GM23248 (cell line): ENCODE data around the gene SLC35F3. TPM values are rescaled to one million over a fixed set of nuclear protein-coding genes. Genes with fewer than 3 reads are reported as not detected.
A peak's percentile ranks its signal among the peaks of the same experiment; 100 is the strongest.

Experiments
- DNase-seq: peaks from one replicate; pipeline ENCODE4 v3.0.0-alpha.2; 2015
- H2AFZ ChIP-seq: fragments of 200-600 bp; sonication (generic); 2 replicates; pipeline ENCODE4 v1.6.1; 2016; ENCODE audit warnings: antibody characterized with exemption
- H3F3A ChIP-seq: fragments of 200-600 bp; sonication (generic); 2 replicates; pipeline ENCODE4 v1.6.1; 2016; ENCODE audit warnings: mild to moderate bottlenecking, antibody characterized with exemption, mixed run types; ENCODE audit not compliant: insufficient read depth
- H3K27ac ChIP-seq: fragments of 200-600 bp; sonication (generic); 2 replicates; pipeline ENCODE4 v1.5.1; 2016; ENCODE audit warnings: mild to moderate bottlenecking
- H3K27me3 ChIP-seq: fragments of 200-600 bp; sonication (generic); replicated peaks from 2 replicates; pipeline ENCODE4 v1.6.1; 2016; ENCODE audit warnings: mild to moderate bottlenecking; ENCODE audit not compliant: insufficient read depth
- H3K36me3 ChIP-seq: fragments of 200-600 bp; sonication (generic); 2 replicates; pipeline ENCODE4 v1.6.1; 2016; ENCODE audit warnings: low read depth, mild to moderate bottlenecking
- H3K4me1 ChIP-seq: fragments of 200-600 bp; sonication (generic); 2 replicates; pipeline ENCODE4 v1.6.1; 2016; ENCODE audit warnings: mild to moderate bottlenecking; ENCODE audit not compliant: insufficient read depth
- H3K4me2 ChIP-seq: fragments of 200-600 bp; sonication (generic); one replicate; pipeline ENCODE4 v1.6.1; 2016; ENCODE audit warnings: mild to moderate bottlenecking; ENCODE audit not compliant: unreplicated experiment
- H3K4me3 ChIP-seq: fragments of 200-600 bp; sonication (generic); 2 replicates; pipeline ENCODE4 v1.5.1; 2016; ENCODE audit warnings: mild to moderate bottlenecking
- H3K79me2 ChIP-seq: fragments of 200-600 bp; sonication (generic); 2 replicates; pipeline ENCODE4 v1.6.1; 2016; ENCODE audit warnings: mild to moderate bottlenecking; ENCODE audit not compliant: insufficient read depth
- H3K9ac ChIP-seq: fragments of 200-600 bp; sonication (generic); 2 replicates; pipeline ENCODE4 v1.6.1; 2016; ENCODE audit warnings: mild to moderate bottlenecking
- H3K9me2 ChIP-seq: fragments of 200-600 bp; sonication (generic); 2 replicates; pipeline ENCODE4 v1.6.1; 2016; ENCODE audit warnings: mixed run types, mild to moderate bottlenecking, moderate library complexity; ENCODE audit not compliant: insufficient read depth
- H3K9me3 ChIP-seq: fragments of 200-600 bp; sonication (generic); one replicate; pipeline ENCODE4 v1.6.1; 2017; ENCODE audit warnings: low read depth
- H4K20me1 ChIP-seq: fragments of 200-600 bp; sonication (generic); 2 replicates; pipeline ENCODE4 v1.6.0; 2016; ENCODE audit not compliant: insufficient read depth
- EZH2 ChIP-seq: fragments of 200-600 bp; sonication (generic); IDR thresholded peaks from 2 replicates; pipeline ENCODE4 v1.6.1; 2018; ENCODE audit warnings: antibody characterized with exemption, mild to moderate bottlenecking; ENCODE audit not compliant: insufficient read depth, poor library complexity, severe bottlenecking
- EZH2phosphoT487 ChIP-seq: fragments of 200-600 bp; sonication (generic); IDR thresholded peaks from 2 replicates; pipeline ENCODE4 v1.6.1; 2018; ENCODE audit warnings: antibody characterized with exemption, moderate library complexity, mild to moderate bottlenecking, low read depth; ENCODE audit not compliant: insufficient read depth
- WGBS, 2 experiments: methylation state at CpG; one replicate each; pipeline ENCODE4 v1.1.6; 2015 to 2017; ENCODE audit warnings: low lambda C conversion rate in 2 of 2, low coverage in 1 of 2; ENCODE audit errors: missing lambda C conversion rate in 2 of 2; 5-methylcytosine and 5-hydroxymethylcytosine counted together
- in situ Hi-C: fragments of 300-500 bp; cut with MboI; formaldehyde crosslinking; loops from 2 replicates; pipeline ENCODE4 v1.15.0; 2020
- polyA plus RNA-seq: library from polyadenylated mRNA; unstranded; fragments of >200 nt; fragmentation: Nextera tagmentation; extraction: Ambion mirVana; gene quantifications from 2 replicates; pipeline ENCODE4 v1.2.1, GENCODE V29; 2016
- total RNA-seq: library from RNA; depleted of rRNA; stranded (reverse); fragments of >200 nt; shearing (Covaris generic); gene quantifications from 2 replicates; pipeline ENCODE4 v1.2.3, GENCODE V29; 2014

SLC35F3 gene
- total and polyA plus RNA-seq, 2 experiments from 2014 or later = 0.43 to 1.3 TPM

GRCh38 chr1:234322097-234322496, 417.6 kb downstream of the SLC35F3 start:
- Histone ChIP-seq H3K79me2 (no peaks in the 10 kb centered on the region), H3K9me3 (no peaks in the 10 kb centered on the region), H4K20me1 (no peaks in the 10 kb centered on the region), H3K4me2 (no peak overlapping the region), H3K27me3 (peaks cover 25% of the 10 kb centered on the region), H3K27ac (no peak overlapping the region), H3K4me1 (no peaks in the 10 kb centered on the region), H3K9ac (no peak overlapping the region), H3K4me3 (no peak overlapping the region), H3F3A (no peaks in the 10 kb centered on the region), H3K9me2 (no peaks in the 10 kb centered on the region), H2AFZ (no peak overlapping the region), H3K36me3 (no peaks in the 10 kb centered on the region)
- no peak for DNase-seq
- in situ Hi-C loops = no loop called here
- WGBS, 2 experiments = 67 to 74% methylated on average over 3 of the region's 3 CpGs
- TF ChIP-seq EZH2 = no peak
- TF ChIP-seq EZH2phosphoT487 = no peak

- no peak overlapping the region for H3K4me2 ChIP-seq
- no peaks in the 10 kb centered on the region for H3K36me3 ChIP-seq
- no peak overlapping the region for H2AFZ ChIP-seq
- H3F3A ChIP-seq = no peaks in the 10 kb centered on the region
- no peaks in the 10 kb centered on the region for H4K20me1 ChIP-seq
- no peak overlapping the region for H3K9ac ChIP-seq
- no peaks in the 10 kb centered on the region for H3K79me2 ChIP-seq
- TF ChIP-seq EZH2phosphoT487 = no peak
- TF ChIP-seq EZH2 = no peak
- H3K27ac ChIP-seq = no peak overlapping the region
- peaks cover 25% of the 10 kb centered on the region for H3K27me3 ChIP-seq
- H3K4me3 ChIP-seq = no peak overlapping the region
- 30 to 37% methylated on average over 13 of the region's 13 CpGs for WGBS, 2 experiments
- no peaks in the 10 kb centered on the region for H3K9me3 ChIP-seq
- in situ Hi-C loops = no loop called here
- peak; percentile 30 for DNase-seq
- H3K9me2 ChIP-seq = no peaks in the 10 kb centered on the region
- no peaks in the 10 kb centered on the region for H3K4me1 ChIP-seq
Observed at GRCh38 chr1:234322979-234323378, 418.5 kb downstream of the SLC35F3 start.

- Histone ChIP-seq H3F3A (no peaks in the 10 kb centered on the region), H3K4me2 (no peak overlapping the region), H3K4me3 (no peak overlapping the region), H3K27ac (no peak overlapping the region), H4K20me1 (no peaks in the 10 kb centered on the region), H3K9me3 (no peaks in the 10 kb centered on the region), H3K9ac (no peak overlapping the region), H3K36me3 (no peaks in the 10 kb centered on the region), H3K9me2 (no peaks in the 10 kb centered on the region), H3K27me3 (peaks cover 20% of the 10 kb centered on the region), H2AFZ (no peak overlapping the region), H3K4me1 (no peaks in the 10 kb centered on the region), H3K79me2 (no peaks in the 10 kb centered on the region)
- DNase-seq = no peak
- 29 to 32% methylated on average over 6 of the region's 6 CpGs for WGBS, 2 experiments
- in situ Hi-C loops = no loop called here
- TF ChIP-seq EZH2 (no peak), EZH2phosphoT487 (no peak)
Observed at GRCh38 chr1:234324821-234325220, 420.3 kb downstream of the SLC35F3 start.

- no peak overlapping the region for H3K9ac ChIP-seq
- H3K4me2 ChIP-seq = peak overlapping the region; percentile 35
- H3K4me1 ChIP-seq = no peaks in the 10 kb centered on the region
- DNase-seq = no peak
- no peaks in the 10 kb centered on the region for H3K36me3 ChIP-seq
- H4K20me1 ChIP-seq = no peaks in the 10 kb centered on the region
- H3F3A ChIP-seq = no peaks in the 10 kb centered on the region
- no peak overlapping the region for H3K27ac ChIP-seq
- H3K4me3 ChIP-seq = peak overlapping the region; percentile 56; the same call in 1 of the 2 replicates
- WGBS, 2 experiments = 38 to 39% methylated on average over 7 of the region's 7 CpGs
- H3K79me2 ChIP-seq = no peaks in the 10 kb centered on the region
- peaks cover 20% of the 10 kb centered on the region; the same call in 1 of the 2 replicates for H3K27me3 ChIP-seq
- H3K9me3 ChIP-seq = no peaks in the 10 kb centered on the region
- in situ Hi-C loops = no loop called here
- TF ChIP-seq EZH2 (no peak), EZH2phosphoT487 (no peak)
- H2AFZ ChIP-seq = peak overlapping the region; percentile 64
- no peaks in the 10 kb centered on the region for H3K9me2 ChIP-seq
Observed at GRCh38 chr1:234325878-234326496, 421.5 kb downstream of the SLC35F3 start.
